Esophagus squamous epithelium (tissue), 4 donors: ENCODE results near the gene SLC2A13.

Experiments used
- CTCF ChIP-seq, 6 experiments: fragments of 450-650 bp in 4 of 6; fragments of 200-600 bp in 2 of 6; sonication (generic) in 2 of 6; IDR thresholded peaks; one replicate each; pipeline ENCODE4 v1.5.1; 2016 to 2019; ENCODE audit warnings: antibody characterized with exemption in 6 of 6, mild to moderate bottlenecking in 4 of 6, moderate library complexity in 4 of 6
- POLR2A ChIP-seq, 4 donors: fragments of 450-650 bp; IDR thresholded peaks; one replicate each; pipeline ENCODE4 v1.6.1; 2017; ENCODE audit warnings: antibody characterized with exemption in 4 of 4, mild to moderate bottlenecking in 4 of 4, moderate library complexity in 3 of 4

- no peak for TF ChIP-seq CTCF (IDR thresholded peaks at IDR 0.05)
- no peak for TF ChIP-seq POLR2A (IDR thresholded peaks at IDR 0.05)
These were observed 325.4 kb downstream of the SLC2A13 start for GRCh38 chr12:39780411-39780912.
